Activated CD8-positive, alpha-beta memory T cell treated with anti-CD3 and anti-CD28 coated beads, Interleukin-2, amount 50 U/mL, for 48 hours (primary cell): ENCODE data around the gene EXOC3L1.

Experiments
- DNase-seq: peaks from one replicate; pipeline ENCODE4 v3.0.0-alpha.2; 2020

EXOC3L1 gene

GRCh38 chr16:67213197-67214019, 23.5 kb upstream of the EXOC3L1 start:
- no peak for DNase-seq

- DNase-seq: no peak
Measured at GRCh38 chr16:67212766-67213165, 22.8 kb upstream of the EXOC3L1 start.

GRCh38 chr16:67211674-67212073, 21.7 kb upstream of the EXOC3L1 start:
- DNase-seq: no peak

GRCh38 chr16:67210069-67210937, 20.4 kb upstream of the EXOC3L1 start:
- no peak for DNase-seq

- no peak for DNase-seq
Measured at GRCh38 chr16:67209565-67209964, 19.6 kb upstream of the EXOC3L1 start.

GRCh38 chr16:67208154-67208896, 18.4 kb upstream of the EXOC3L1 start:
- DNase-seq: no peak

GRCh38 chr16:67207249-67208091, 17.5 kb upstream of the EXOC3L1 start:
- DNase-seq: no peak

GRCh38 chr16:67206838-67207248, 16.9 kb upstream of the EXOC3L1 start:
- no peak for DNase-seq

- no peak for DNase-seq
Measured at GRCh38 chr16:67206129-67206837, 16.3 kb upstream of the EXOC3L1 start.

- DNase-seq: no peak
Measured at GRCh38 chr16:67204076-67204475, 14.1 kb upstream of the EXOC3L1 start.

- DNase-seq: no peak
Measured at GRCh38 chr16:67202956-67203493, 13.1 kb upstream of the EXOC3L1 start.

GRCh38 chr16:67202426-67202825, 12.5 kb upstream of the EXOC3L1 start:
- DNase-seq: no peak

- no peak for DNase-seq
Measured at GRCh38 chr16:67201411-67202345, 11.7 kb upstream of the EXOC3L1 start.

GRCh38 chr16:67200491-67200890, 10.6 kb upstream of the EXOC3L1 start:
- no peak for DNase-seq

GRCh38 chr16:67199808-67200198, 9.9 kb upstream of the EXOC3L1 start:
- DNase-seq: no peak

GRCh38 chr16:67199011-67199807, 9.3 kb upstream of the EXOC3L1 start, which contains the start of gene ELMO3:
ELMO3 (plus strand) TSS chr16:67199131; CDS start chr16:67199327, 196 bp downstream.
- no peak for DNase-seq

GRCh38 chr16:67198238-67198734, 8.3 kb upstream of the EXOC3L1 start:
- DNase-seq: no peak

- DNase-seq: no peak
Measured at GRCh38 chr16:67197704-67198103, 7.8 kb upstream of the EXOC3L1 start.

- DNase-seq: no peak
Measured at GRCh38 chr16:67196881-67197280, 6.9 kb upstream of the EXOC3L1 start.
